ENCODE data around the gene COL23A1.

COL23A1 gene

DNA sequence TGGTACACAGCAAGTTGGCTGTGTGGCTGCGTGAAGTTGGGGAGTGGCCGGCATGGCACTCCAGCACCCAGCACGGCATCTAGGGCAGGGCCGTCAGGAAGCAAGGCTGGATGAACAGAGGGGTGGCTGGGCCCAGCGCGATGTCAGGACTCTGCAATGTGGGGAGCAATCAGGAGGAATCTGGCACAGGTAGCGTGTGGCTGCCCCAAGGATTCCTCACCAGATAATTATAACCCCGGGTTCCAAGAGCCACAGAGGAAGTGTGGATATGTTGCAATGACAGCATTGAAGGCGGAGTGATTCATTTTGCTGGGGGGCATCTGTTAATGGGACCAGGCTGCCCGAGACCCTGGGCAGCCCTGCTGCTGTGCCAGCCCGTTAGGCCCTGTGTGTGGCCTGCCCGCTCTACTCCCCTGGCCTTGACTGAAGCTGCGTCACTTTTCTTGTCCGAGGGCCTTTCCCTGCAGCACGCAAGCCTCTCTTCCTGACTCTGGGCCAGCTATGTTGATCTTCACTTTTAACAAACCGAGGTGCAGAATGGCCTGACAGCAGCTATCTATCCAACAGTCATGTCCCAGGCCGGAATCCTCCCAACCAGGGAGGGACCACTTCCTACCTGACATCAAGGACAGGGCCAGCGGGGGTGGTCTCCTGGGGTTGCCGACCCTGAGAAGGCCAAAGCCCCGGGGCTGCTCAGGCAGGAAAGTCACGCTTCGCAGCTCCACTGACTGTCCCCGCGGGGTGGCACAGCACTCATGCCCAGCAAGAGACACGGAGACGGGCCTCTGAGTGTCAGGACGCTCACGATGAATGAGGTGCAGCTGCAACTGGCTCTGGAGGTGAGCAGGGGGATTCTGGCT, 239.6 kb downstream of the COL23A1 start:
- in situ Hi-C loops (cut with MboI; ENCODE audit: low sequenced_read_pairs): no loop called here

DNA sequence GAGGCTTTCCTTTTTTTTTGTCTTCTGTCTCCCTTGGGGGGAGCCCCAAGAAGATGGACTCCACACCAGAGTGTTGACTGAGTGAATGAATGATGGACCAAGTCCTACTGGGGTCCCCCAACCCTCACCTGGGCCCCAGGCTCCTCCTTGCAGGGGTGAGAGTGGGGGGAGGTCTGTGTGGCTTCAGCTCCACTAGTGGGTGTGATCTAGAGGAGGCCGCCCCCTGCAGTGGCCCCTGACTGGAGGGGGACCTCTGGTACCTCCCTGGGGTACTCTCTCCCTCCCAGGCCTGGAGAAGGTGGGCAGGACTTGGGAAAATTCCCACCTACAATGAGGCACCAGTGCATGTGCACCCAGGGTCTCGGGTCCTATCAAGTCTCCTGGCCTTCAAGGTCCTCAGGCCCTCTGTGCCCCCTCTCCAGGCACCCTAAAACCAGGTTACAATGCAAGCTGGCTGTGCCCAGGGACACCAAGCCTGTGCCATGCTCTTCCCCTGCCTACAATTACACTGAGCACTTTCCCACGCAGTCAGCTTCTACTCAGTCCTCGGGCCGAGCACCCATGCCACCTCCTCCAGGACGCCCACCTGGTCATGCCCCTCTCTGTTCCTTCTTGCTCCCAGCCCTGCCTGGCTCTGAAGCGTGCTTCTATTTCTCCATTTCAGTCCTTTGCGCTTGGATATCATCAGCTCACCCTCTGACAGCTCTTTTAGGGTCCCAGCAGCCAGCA, 240.4 kb downstream of the COL23A1 start:
- in situ Hi-C loops (cut with MboI; ENCODE audit: low sequenced_read_pairs): no loop called here

DNA sequence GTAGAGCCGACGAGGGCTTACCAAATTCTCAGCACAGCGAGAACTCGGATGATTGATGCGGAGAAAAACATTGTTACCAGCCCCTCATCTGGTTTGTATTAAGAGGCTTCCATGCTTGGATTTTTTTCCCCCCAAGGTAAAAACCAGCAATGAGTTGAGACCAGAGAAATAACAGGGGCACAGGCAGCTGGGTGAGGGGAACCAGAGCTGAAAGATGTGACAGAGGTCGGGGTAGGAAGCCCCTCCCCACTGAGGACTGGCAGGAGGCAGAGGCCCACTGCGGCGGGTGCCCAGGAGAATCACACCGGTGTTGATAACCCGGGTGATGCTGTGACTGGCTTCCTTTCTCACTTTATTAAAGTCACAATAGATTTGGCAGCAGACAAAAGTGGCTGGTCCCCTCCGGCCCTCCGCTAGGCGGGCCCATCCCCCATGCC, 241.1 kb downstream of the COL23A1 start:
- in situ Hi-C loops (cut with MboI; ENCODE audit: low sequenced_read_pairs): no loop called here

DNA sequence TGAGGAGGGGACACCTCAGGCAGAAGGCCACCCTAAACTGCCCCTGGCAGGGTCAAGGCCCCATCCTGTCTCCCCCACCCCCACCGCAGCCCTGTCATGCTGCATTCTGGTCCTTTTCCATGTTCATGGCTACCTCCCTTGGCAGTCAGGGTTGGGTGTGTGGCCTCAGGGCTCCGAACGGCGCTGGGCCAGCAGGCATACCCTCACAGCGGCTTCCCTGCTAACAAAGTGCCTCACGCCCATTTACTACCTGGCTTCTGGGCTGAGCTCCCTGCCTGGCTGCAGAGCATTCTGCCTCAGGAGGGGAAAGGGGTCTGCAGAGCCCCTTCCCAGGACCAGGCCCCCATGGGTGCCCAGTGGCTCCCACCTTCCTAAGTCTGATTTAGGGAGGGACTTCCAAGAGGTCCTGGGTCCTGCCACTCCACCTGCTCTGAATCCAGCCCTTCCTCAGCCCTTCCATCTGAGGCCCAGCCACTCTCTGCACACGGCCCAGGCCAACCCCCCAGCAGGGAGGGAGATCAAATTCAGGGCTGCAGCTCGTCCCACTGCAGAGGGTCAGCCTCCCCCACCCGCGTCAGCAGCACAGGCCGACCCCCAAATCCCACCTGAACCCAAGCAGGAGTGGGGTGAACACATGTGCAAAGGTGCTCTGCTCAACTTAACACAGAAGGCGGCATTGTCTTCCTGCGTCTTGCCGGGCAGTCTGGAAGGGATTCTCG, 241.7 kb downstream of the COL23A1 start:
- in situ Hi-C loops (cut with MboI; ENCODE audit: low sequenced_read_pairs): no loop called here

DNA sequence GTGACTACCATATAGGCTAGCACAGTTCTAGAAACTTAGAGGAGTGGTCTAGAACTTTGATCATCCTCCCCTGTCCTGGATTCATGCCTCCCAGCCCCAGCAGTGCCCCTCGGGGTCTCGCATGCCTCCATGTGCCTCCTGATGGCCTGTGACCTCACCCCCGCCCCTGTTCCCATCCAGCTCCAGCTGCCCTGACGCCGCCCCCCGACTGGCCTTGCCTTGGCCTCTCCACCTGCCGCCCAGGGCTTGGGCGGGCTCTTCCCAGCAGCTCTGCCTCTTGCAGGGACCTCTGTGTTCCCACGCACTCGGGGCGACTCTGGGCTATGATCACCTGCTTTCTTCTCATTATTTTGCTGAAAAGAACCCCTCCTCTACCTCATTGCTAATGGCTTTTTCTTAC, 242.2 kb downstream of the COL23A1 start:
- in situ Hi-C loops (cut with MboI; ENCODE audit: low sequenced_read_pairs): no loop called here

DNA sequence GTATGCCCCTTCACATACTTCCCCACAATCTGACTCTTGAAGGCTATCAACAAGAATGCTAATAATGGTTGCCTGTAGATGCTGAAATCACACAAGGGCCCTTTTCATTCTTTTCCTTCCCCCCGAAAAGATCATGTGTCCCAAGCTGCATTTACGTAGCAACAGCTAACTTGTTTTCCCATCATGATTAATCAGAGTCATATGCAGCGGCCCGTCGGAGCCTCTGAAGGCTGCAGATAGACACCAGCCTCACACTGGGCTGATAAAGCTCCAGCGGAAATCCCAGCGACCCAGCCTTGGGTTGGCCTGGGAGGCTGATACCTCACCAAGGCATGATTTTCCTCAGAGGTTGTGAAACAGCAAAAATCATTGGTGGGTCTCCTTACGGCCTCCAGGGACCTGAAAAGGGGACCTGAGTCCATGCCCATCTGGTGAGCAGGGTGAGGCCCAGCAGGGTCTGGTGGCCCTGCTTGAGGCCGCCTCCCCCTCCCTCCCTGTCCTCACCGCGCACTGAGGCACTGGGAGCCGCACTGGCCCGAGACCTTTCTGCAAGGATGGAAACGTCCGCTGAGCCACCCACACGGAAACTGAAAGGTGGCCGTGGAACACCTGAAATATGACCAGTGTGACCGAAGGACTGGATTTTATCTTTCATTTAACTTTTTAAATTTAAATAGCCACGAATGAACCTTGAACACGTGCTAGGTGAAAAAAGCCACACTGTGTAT, 243.4 kb downstream of the COL23A1 start:
- in situ Hi-C loops (cut with MboI; ENCODE audit: low sequenced_read_pairs): no loop called here

DNA sequence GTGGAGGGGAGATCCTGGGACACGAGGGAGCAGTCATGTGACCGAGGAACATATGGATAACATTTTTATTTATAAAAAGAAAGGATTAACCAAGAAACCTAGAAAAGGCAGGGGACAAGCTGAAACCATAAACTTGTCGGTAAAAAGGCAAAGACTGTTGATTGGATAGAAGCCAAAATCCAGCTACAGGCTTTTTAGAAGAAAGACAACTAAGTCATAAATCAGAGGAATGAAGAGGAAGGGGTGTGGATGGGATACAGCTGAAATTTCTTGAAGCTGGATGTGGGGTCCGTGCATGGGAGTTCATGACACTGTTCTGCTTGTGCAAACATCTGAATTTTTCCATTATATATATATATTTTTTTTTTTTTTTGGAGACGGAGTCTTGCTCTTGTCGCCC, 246.9 kb downstream of the COL23A1 start:
- in situ Hi-C loops (cut with MboI; ENCODE audit: low sequenced_read_pairs): no loop called here

DNA sequence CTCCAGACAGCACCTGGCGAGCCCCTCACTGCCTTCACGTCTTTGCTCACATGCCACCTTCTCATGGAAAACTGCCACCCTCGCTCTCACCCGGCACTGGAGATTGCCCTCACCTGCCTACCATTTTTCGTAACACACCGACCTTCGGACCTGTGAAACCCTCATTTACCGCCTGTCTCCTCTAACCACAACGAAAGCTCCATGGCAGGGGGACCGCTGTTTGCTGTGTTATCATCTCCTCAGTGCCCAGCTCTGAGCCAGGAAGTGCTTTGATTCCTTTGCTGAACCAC, 248.4 kb downstream of the COL23A1 start:
- in situ Hi-C loops (cut with MboI; ENCODE audit: low sequenced_read_pairs): no loop called here

DNA sequence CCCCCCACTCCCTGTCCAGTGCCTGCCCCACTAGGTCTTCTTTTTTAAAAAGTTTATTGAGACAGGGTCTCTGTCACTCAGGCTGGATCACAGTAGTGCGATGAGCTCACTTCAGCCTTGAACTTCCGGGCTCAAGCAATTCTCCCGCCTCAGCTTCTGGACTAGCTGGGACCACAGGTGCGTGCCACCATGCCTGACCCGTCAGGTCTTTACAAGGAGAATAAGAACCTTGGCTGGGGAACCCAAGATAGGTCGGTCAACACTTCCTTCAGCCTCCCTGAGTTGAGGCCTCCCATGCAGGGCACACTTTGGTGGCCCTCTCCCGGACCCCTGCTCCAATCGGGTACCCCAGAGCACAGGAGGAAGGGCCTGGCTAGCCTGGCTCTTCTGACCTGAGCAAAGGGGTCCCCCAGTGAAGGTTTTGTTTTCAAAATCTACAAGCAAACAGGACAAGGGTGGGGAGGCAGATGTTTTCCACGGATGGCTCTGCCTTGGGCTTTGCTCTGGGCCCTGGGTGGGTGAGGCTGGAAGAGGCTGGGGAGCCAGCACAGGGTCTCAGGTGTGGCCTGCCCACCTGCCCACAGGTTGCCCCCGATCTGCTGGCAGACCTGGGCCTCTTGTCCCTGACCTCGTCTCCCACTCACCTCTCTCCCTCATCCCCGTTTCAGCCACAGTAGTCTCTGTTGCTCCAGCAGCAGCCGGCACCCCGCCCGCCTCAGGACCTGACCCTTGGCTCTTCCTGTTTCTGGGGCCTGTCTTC, 248.9 kb downstream of the COL23A1 start:
- in situ Hi-C loops (cut with MboI; ENCODE audit: low sequenced_read_pairs): no loop called here

DNA sequence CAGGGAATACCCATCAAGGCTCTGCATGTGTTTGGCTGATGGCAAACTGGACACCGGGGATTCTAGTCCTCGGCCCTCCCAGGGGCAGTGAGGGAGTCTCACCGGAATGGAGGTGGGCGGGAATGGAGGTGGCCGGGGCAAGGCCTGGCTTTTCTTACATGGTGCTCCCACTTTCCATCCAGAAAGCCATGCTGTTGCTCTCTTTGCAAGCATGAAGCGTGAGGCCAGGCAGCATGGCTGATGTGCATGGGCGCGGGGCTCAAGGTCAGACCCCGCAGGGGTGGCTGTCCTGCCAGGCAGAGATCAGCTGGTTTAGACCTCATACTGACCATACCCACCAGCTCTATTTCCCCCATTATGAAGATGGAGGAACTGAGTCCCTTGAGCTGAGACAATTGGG, 249.6 kb downstream of the COL23A1 start:
- in situ Hi-C loops (cut with MboI; ENCODE audit: low sequenced_read_pairs): no loop called here

DNA sequence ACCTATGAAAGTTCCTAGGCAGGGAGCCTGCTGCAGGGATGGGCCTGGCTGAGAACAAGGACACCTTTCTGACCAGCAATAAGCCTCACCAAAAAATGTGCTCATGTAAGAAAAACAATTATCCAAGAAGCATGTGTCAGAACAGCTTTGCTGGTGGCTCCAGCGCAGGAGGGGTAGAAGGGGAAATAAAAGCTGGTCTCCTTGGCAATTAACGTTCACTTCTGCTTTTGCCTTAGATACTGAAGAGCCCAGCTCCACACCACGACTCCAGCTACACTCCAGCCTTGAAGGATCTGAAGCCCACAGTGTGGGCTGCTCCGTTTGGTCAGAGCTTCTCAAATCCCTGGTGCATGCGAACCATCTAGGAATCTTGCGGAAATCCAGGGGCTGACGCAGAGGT, 250.0 kb downstream of the COL23A1 start:
- in situ Hi-C loops (cut with MboI; ENCODE audit: low sequenced_read_pairs): no loop called here

DNA sequence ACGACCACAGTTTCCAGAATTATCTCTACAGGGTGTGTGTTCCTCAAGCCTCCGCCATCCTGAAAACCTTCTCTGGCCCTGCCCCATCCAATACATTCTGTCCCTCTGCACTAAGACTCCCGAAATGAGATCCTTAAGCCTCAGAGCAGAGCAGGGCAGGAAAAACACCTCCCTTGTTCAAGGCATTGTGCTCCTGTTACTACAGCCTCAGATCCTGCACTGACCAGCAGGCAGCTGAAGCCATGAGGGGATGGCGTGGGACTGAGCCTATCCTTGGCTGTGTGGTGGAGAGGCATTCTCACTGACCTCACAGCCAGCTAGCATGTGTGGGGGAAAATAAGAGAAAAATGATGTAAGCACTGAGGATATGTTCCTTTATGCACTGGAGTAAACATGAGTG, 250.9 kb downstream of the COL23A1 start:
- in situ Hi-C loops (cut with MboI; ENCODE audit: low sequenced_read_pairs): no loop called here

DNA sequence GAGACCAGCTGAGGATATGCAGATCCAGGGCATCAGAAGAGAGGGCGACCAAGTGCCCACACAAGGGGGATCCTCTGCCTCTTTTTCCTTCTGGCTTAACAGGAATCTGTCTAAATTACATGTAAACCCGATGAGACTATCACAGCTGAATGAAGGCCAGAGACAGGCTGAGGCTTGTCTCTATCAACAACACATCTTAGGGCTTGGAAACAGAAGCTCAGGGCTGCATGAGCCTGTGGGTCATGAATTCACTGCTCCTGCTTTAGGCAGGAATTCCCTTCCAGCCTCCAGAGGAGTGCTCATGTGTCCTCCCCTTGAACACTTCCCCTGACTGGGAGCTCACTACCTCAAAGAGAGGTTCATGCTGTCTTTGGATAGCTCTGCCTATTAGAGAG, 251.4 kb downstream of the COL23A1 start:
- in situ Hi-C loops (cut with MboI; ENCODE audit: low sequenced_read_pairs): no loop called here

DNA sequence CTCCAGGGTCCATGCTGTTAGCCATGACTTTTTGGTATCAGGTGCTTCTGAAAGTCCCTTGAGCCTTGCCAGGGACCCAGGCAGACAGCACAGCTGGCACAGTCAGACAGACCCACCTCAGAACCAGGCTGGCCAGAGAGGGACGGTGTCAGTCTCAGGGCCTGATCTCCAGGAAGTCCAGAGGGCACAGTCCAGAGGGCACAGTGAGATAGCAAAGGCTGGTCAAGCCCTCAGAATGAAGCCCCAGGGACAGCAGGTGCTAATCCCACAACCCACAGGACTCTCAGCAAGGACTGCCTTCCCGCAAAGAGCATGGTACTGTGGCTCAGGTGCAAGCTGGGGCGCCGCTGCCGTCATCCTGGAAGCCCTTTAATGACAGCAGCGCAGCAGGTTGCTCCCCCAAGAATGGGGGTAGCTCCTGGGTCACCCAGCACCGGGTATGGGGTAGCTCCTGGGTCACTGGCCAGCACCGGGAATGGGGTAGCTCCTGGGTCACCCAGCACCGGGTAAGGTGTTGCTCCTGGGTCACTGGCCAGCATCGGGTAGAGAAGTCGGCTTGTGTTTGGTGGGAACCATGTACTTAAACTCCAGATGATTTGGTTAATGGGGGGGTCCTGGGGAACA, 252.0 kb downstream of the COL23A1 start:
- in situ Hi-C loops (cut with MboI; ENCODE audit: low sequenced_read_pairs): no loop called here

DNA sequence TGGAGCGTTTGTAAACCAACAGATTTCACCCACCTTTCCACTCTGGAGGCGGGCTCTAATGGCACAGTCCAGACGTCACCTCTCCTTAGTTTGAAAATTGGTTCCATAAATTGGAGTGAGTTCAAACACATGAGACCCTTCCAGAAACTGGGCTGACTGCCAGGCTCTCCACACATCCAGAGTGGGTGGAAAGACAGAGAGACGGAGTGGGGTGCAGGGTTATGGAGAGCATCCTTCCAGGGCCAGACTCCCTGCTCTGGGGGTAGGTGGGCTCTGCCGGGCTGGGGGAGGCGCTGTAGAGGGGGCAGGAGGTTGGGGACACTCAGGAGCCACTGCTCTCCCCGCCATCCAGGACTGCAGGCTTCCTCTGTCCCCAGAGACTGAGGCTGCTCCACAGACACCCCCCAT, 252.9 kb downstream of the COL23A1 start:
- in situ Hi-C loops (cut with MboI; ENCODE audit: low sequenced_read_pairs): no loop called here

DNA sequence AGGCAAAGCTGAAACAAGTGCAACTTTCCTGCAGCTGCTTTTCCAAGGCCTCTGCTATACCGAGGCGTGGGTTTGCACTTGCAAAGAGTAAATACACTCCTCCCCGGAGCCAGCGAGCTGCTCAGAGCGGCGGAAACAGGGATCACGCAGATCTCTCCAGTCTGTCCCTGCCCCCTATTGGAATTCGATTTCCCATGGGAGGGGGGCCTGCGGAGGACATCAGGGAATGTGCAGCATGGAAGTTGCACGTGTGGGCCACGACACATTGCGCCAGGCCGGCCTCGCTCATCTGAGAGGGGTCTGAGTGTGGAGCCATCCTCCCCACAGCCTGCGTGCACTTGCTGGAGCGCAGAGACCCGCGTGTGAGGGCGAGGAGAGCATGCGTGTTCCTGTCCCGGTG, 253.3 kb downstream of the COL23A1 start:
- in situ Hi-C loops (cut with MboI; ENCODE audit: low sequenced_read_pairs): no loop called here

DNA sequence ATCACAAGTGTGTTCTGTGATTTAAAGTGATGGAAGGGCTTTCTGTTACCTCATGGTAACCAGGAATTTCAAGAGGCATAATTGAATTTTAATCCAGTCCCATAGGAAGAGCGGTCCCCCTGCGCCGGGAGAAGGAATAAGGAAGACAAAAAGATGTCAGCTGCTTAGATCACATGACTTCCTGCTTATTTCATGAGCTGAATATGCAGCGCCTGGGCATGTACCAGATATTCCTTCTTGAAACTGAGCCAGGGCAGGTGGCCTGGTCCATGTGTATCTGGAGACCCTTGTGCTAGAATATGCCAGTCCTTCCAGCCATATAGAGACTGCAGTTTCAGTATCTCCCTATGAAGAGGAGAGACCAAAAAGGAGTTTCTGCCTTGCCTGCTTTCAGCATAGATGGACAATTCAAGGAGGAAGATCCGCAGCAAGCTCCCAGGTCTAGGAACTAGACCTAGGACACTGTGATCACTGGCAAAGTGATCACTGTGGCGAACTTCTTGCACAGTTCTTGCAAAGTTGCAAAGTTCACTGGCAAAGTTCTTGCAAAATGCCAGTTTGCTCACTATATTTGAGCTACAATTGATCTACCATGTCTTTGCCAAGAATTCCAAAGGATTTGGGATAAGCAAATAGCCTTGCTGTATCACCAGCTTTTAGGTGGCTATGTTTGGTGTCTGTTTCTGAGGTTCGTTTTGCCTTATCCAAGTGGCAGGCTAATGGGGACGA, 254.7 kb downstream of the COL23A1 start:
- in situ Hi-C loops (cut with MboI; ENCODE audit: low sequenced_read_pairs): no loop called here

DNA sequence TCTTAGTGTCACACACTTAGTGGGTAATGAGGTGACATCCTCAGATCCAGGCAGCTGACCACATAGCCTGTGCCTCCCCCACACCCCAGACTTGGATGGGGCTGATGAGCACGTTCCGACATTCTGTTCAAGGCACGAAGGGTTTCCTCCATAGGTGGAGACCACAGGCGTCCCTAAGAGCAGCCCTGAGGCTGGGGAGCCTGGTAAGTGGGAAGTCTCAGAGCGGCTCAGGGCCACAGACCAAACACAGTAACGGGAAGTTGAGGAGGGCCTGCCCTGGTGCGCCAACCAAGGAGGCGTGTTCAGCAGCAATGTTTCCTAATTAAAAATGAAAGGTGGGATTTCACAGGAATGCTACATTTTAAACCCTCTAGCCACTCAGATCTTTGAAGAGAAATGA, 255.3 kb downstream of the COL23A1 start:
- in situ Hi-C loops (cut with MboI; ENCODE audit: low sequenced_read_pairs): no loop called here

DNA sequence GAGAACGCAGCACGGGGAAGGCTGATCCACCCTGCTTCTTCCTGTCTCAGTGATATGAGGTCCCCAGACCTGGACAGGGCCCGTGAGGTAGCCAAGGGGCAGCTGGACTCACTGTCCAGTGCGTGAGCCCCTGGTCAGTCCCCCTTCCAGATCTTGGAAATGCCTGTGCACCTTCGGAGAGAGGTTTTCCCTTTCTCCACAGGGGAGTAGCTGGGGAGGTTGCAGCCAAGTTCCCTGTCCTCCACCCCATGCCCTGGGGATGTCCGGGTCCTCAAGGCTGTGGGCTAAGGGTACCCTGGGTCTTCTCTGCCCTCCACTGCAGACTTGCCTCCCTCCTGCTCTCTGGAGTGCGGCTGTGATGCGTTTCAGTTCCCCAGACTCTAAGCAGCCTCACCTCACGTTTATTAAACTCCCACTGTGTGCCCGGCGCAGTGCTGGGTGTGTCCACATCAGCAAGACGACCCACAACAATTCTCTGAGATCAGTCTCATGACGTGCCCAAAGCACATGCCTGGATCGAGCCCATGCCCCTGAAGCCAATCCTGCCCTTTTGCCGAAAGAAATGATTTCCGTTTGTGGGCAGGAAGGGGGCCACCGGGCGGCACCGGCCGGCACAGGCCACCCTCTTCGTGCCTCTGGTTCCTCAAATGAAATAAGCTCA, 256.2 kb downstream of the COL23A1 start:
- in situ Hi-C loops (cut with MboI; ENCODE audit: low sequenced_read_pairs): no loop called here

Measured in HL-60/S4 treated with phorbol 12-myristate 13-acetate at 8.2 ng/mL for 4 days and 3 days (cell line).